ENCODE data around the gene FBXO27.

Gene FBXO27

GRCh38 chr19:38985262-38985661, 47.1 kb downstream of the FBXO27 start:
- H3K79me2 ChIP-seq, result no peaks in the 10 kb centered on the region
- H3K9me3 ChIP-seq (ENCODE audit: control insufficient read depth, low read length), result no peaks in the 10 kb centered on the region
- H3K27me3 ChIP-seq (ENCODE audit: control insufficient read depth, insufficient read depth, low read length), result no peaks in the 10 kb centered on the region
- H3K9ac ChIP-seq, result no peak overlapping the region
- no peak overlapping the region for H3K27ac ChIP-seq
- H3K4me3 ChIP-seq (ENCODE audit: low read depth, low read length), result no peak overlapping the region
- no peak for TF ChIP-seq CTCF (IDR thresholded peaks at IDR 0.05)
- peaks cover 4% of the 10 kb centered on the region for H3K4me1 ChIP-seq
- H3K4me2 ChIP-seq (ENCODE audit: low read length), result no peak overlapping the region
- no peaks in the 10 kb centered on the region for H3K36me3 ChIP-seq (ENCODE audit: control insufficient read depth, insufficient read depth, low read length)
- H2AFZ ChIP-seq, result no peak overlapping the region

- no peaks in the 10 kb centered on the region for H3K9me3 ChIP-seq (ENCODE audit: control insufficient read depth, low read length)
- H3K36me3 ChIP-seq (ENCODE audit: control insufficient read depth, insufficient read depth, low read length), result no peaks in the 10 kb centered on the region
- H3K4me2 ChIP-seq (ENCODE audit: low read length), result no peak overlapping the region
- H3K4me1 ChIP-seq, result no peaks in the 10 kb centered on the region
- no peaks in the 10 kb centered on the region for H3K27me3 ChIP-seq (ENCODE audit: control insufficient read depth, insufficient read depth, low read length)
- no peak overlapping the region for H3K27ac ChIP-seq
- TF ChIP-seq CTCF (IDR thresholded peaks at IDR 0.05), result no peak
- H3K4me3 ChIP-seq (ENCODE audit: low read depth, low read length), result no peak overlapping the region
- H3K9ac ChIP-seq, result no peak overlapping the region
- no peaks in the 10 kb centered on the region for H3K79me2 ChIP-seq
- no peak overlapping the region for H2AFZ ChIP-seq
These were observed 51.6 kb downstream of the FBXO27 start for GRCh38 chr19:38980583-38981374.

- no peaks in the 10 kb centered on the region for H3K79me2 ChIP-seq
- no peak overlapping the region for H3K27ac ChIP-seq
- no peaks in the 10 kb centered on the region for H3K36me3 ChIP-seq (ENCODE audit: control insufficient read depth, insufficient read depth, low read length)
- no peak overlapping the region for H2AFZ ChIP-seq
- H3K9me3 ChIP-seq (ENCODE audit: control insufficient read depth, low read length), result no peaks in the 10 kb centered on the region
- no peak overlapping the region for H3K9ac ChIP-seq
- no peaks in the 10 kb centered on the region for H3K4me1 ChIP-seq
- H3K4me2 ChIP-seq (ENCODE audit: low read length), result no peak overlapping the region
- H3K4me3 ChIP-seq (ENCODE audit: low read depth, low read length), result no peak overlapping the region
- no peaks in the 10 kb centered on the region for H3K27me3 ChIP-seq (ENCODE audit: control insufficient read depth, insufficient read depth, low read length)
- no peak for TF ChIP-seq CTCF (IDR thresholded peaks at IDR 0.05)
These were observed 52.5 kb downstream of the FBXO27 start for GRCh38 chr19:38979812-38980211.

GRCh38 chr19:38978326-38978689, 54.0 kb downstream of the FBXO27 start:
- Histone ChIP-seq H3K4me1 (no peaks in the 10 kb centered on the region), H3K27ac (peak overlapping the region; percentile 59), H2AFZ (peak overlapping the region; percentile 71), H3K9me3 (ENCODE audit: control insufficient read depth, low read length) (no peaks in the 10 kb centered on the region), H3K79me2 (peaks cover 2% of the 10 kb centered on the region), H3K27me3 (ENCODE audit: control insufficient read depth, insufficient read depth, low read length) (no peaks in the 10 kb centered on the region), H3K4me3 (ENCODE audit: low read depth, low read length) (no peak overlapping the region), H3K9ac (no peak overlapping the region), H3K4me2 (ENCODE audit: low read length) (peak overlapping the region; percentile 9), H3K36me3 (ENCODE audit: control insufficient read depth, insufficient read depth, low read length) (no peaks in the 10 kb centered on the region)
- TF ChIP-seq CTCF (IDR thresholded peaks at IDR 0.05), result no peak

All from parathyroid adenoma (tissue), 2 donors.